Effector memory CD8-positive, alpha-beta T cell (primary cell): ENCODE data around the gene SMG9.

Experiments used
- ATAC-seq: fragments of 150-1000 bp; cut with Tn5 transposase; replicated peaks from 2 replicates; pipeline ENCODE4 v1.10.0; 2021; ENCODE audit warnings: mild to moderate bottlenecking, moderate library complexity
- DNase-seq, 3 experiments: peaks; one replicate each; pipeline ENCODE4 v3.0.0; 2021
- H3K27ac Mint-ChIP-seq, 2 donors: one replicate each; pipeline ENCODE4 v1.8.0; 2022; ENCODE audit warnings: mild to moderate bottlenecking in 2 of 2, mixed read lengths in 2 of 2, moderate library complexity in 2 of 2
- H3K27me3 Mint-ChIP-seq, 2 donors: one replicate each; pipeline ENCODE4 v1.8.0; 2022; ENCODE audit warnings: mixed read lengths in 2 of 2
- H3K36me3 Mint-ChIP-seq: one replicate; pipeline ENCODE4 v1.8.0; 2022; ENCODE audit warnings: mild to moderate bottlenecking, moderate library complexity, mixed read lengths; ENCODE audit not compliant: insufficient read depth
- H3K4me1 Mint-ChIP-seq, 2 donors: one replicate each; pipeline ENCODE4 v1.8.0; 2022; ENCODE audit warnings: low read depth in 2 of 2, mixed read lengths in 2 of 2
- H3K4me3 Mint-ChIP-seq, 2 donors: one replicate each; pipeline ENCODE4 v1.8.0; 2022; ENCODE audit warnings: mild to moderate bottlenecking in 2 of 2, mixed read lengths in 2 of 2, moderate library complexity in 2 of 2
- H3K9me3 Mint-ChIP-seq, 2 donors: one replicate each; pipeline ENCODE4 v1.8.0; 2022; ENCODE audit warnings: mixed read lengths in 2 of 2

The SMG9 gene

DNA sequence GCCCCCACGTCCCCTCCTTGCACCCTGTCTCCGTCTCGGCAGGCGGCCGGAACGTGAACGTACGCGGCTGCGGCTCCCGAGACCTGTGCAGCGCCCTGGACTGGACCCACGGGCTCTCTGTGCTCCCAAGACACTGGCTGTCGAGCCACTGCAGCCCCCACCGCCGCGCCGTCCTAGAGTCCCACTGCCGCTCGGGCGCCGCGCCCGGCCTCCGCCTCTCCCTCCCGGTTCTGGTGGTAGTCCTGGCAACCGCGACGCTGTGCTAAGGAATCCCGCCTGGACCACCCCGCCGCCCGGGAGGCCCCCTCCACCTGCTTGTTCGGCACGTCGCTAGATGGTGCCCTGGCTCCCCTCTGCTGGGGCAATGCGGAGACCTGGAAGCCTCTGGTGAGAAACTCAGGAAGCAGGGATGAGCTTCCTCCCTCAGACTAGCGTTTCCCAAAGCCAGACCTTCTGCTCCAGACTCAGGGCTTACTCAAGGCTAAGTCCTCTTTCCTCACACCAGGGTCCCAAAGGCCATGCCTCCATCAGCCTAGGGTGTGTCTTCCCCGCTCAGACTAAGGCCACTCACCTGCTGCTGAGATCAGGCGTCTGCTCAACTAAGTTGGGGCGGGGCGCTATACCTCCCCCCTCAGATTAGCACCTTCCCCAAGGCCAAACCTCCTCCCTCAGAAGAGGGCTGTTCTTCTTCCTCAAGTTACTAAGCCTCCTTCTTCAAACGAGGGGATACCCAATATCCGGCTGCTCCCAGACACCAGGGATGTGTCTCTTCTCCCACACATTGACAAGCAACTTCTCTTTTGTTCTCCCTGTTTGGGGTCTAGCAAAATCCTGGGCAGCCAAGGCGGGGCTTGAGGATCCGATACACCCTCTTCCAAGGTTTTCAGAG is 55.0 kb downstream of the SMG9 start:
- Mint-ChIP-seq H3K4me1 (peaks cover 16 to 18% of the 10 kb centered on the region in 2 donors), H3K27me3 (peaks cover 0 to 26% of the 10 kb centered on the region in 2 donors), H3K4me3 (peak overlapping the region; percentile 63 to 74), H3K9me3 (no peaks in the 10 kb centered on the region), H3K27ac (peak overlapping the region; percentile 87 to 97), H3K36me3 (peaks cover 3% of the 10 kb centered on the region)
- no peak for DNase-seq
- no peak for ATAC-seq

DNA sequence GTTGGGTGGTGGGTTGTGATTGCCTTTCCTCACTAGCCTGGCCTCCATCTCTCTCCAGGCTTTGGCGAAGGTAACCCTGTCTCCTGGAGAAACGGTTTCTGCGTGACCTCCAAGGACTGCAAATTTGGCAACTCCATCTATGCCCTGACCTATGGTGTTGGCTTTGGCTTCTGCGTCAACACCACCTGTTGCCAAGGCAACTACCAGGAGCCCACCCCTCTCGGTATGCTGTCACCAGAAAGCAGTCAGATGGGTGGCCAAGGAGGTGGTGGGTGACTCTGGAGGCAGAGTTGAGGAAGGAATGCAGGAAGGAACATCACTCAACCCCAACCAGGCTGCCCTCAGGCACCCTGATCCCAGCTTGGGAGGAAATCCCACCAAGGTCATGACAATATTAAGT is 57.5 kb downstream of the SMG9 start:
- Mint-ChIP-seq H3K4me3 (no peak overlapping the region), H3K27ac (no peak overlapping the region), H3K4me1 (peaks cover 16 to 18% of the 10 kb centered on the region in 2 donors), H3K9me3 (peaks cover 0 to 2% of the 10 kb centered on the region in 2 donors), H3K27me3 (peaks cover 0 to 39% of the 10 kb centered on the region in 2 donors), H3K36me3 (peaks cover 6% of the 10 kb centered on the region)
- no peak for ATAC-seq
- no peak for DNase-seq

DNA sequence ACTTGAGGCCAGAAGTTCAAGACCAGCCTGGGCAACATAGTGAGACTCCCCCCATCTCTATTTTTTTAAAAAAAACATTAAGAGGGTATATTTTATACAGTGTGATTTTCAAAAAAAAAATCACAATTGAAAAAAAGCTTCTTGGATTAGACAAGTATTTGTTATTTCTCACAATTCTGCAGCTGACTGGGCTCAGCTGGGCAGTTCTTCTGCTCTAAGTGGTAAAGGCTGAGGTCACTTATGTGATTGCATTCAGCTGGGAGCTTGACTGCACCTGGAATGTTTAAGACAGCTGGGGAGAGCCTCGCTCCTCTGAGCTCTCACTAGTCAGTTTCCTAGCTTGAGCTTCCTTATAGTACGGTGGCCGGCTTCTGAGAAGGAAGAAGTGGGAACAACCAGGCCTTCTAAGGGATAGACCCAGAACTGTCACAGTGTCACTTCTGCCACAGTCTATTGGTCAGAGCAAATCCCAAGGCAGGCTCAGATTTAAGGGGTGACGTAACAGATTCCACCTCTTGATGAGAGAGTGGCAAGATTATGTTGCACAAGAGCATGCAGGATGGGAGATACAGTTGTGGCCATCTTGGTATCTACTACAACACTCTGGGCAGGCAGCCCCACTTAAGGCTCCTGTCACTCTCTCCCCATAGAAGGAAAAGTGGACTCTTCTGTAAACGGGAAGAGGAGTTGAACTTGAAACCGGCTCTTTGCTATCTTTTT is 58.6 kb downstream of the SMG9 start:
- no peak overlapping the region for H3K4me3 Mint-ChIP-seq
- H3K36me3 Mint-ChIP-seq = peaks cover 4% of the 10 kb centered on the region
- no peak for DNase-seq
- peaks cover 0 to 3% of the 10 kb centered on the region in 2 donors for H3K9me3 Mint-ChIP-seq
- peaks cover 0 to 45% of the 10 kb centered on the region in 2 donors for H3K27me3 Mint-ChIP-seq
- ATAC-seq = no peak
- no peak overlapping the region for H3K27ac Mint-ChIP-seq
- peaks cover 12 to 14% of the 10 kb centered on the region in 2 donors for H3K4me1 Mint-ChIP-seq

DNA sequence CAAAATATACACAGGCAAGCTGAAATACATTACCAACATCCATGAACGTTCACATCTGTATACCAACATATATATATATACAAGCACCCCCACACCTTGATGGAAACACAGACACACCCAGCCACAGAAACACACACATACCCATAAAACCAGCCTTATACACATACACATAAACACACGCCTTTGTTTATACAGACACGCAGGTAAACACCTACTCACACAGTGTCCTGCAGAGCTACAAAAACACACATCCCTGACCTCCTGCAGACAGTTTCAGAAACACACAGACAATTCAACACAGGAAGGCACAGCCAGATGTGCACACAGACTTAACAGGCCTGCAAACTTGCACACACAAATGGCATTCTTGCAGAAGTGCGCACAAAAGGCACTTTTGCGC is 60.2 kb downstream of the SMG9 start:
- peaks cover 0 to under 1% of the 10 kb centered on the region in 2 donors for H3K4me1 Mint-ChIP-seq
- ATAC-seq = no peak
- peaks cover 0 to 4% of the 10 kb centered on the region in 2 donors for H3K9me3 Mint-ChIP-seq
- H3K36me3 Mint-ChIP-seq = peaks cover 3% of the 10 kb centered on the region
- no peak overlapping the region for H3K4me3 Mint-ChIP-seq
- no peak for DNase-seq
- H3K27me3 Mint-ChIP-seq = peaks cover 0 to 37% of the 10 kb centered on the region in 2 donors
- H3K27ac Mint-ChIP-seq = peak overlapping the region in 1 of 2 donors; percentile 5

DNA sequence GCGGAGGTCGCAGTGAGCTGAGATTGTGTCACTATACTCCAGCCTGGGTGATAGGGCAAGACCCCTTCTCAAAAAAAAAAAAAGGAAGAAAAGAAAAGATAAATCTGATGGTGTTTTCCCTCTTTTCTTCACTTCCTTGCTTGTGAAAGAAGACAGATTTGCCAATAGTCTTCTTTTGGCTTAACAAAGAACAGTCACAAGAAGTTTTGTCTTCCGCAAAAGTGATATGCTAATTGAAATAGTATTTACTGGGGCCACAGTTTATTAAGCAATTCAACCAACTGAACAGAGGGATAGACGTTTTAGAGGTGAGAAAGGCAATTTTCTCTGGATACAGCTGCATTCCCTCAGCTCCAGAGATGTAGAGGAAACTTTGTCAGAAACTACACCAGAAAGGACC is 61.9 kb downstream of the SMG9 start:
- ATAC-seq (no peak), DNase-seq (no peak)
- Mint-ChIP-seq H3K27ac (no peak overlapping the region), H3K4me1 (no peaks in the 10 kb centered on the region), H3K36me3 (peaks cover 3% of the 10 kb centered on the region), H3K9me3 (peaks cover 0 to 4% of the 10 kb centered on the region in 2 donors), H3K27me3 (peaks cover 0 to 34% of the 10 kb centered on the region in 2 donors), H3K4me3 (no peak overlapping the region)

DNA sequence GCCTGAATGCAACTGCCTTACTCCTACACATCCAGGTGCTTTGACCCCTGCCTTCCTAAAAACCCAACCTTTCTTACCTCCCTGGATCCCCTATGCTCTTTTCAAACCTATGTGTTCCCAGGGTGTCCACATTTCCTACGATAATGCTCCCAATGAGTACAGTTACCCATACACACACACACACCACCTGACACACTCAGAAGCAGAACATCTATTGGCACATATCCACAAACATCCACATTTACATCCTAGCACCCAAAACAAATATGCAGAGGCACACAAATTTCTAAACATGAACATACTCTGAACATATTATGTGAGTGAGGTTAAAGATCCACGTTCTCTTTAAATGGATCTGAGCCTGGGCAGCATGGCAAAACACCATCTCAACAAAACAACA is 62.4 kb downstream of the SMG9 start:
- DNase-seq (no peak), ATAC-seq (no peak)
- Mint-ChIP-seq H3K9me3 (peaks cover 0 to 4% of the 10 kb centered on the region in 2 donors), H3K27me3 (peaks cover 0 to 29% of the 10 kb centered on the region in 2 donors), H3K27ac (no peak overlapping the region), H3K4me1 (no peaks in the 10 kb centered on the region), H3K4me3 (no peak overlapping the region), H3K36me3 (peaks cover 3% of the 10 kb centered on the region)

DNA sequence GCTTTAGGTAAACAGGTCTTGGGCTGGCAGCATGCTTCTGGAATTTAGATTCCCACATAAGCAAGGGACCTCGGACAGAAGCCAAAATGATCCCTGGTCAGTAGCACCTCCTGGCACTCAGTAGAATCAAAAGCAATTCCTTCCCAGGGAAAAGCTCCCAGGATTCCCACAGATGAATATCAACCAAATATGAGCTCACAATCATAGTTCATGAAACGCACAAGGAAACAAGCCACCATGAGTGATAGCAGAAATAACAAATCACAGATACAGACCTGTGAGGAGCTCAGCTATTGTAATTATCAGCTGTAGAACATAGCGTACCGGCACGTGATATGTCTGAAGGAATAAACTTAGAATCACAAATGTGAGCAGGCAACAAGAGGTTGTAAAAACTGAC is 63.0 kb downstream of the SMG9 start:
- Mint-ChIP-seq H3K27me3 (peaks cover 0 to 25% of the 10 kb centered on the region in 2 donors), H3K4me3 (no peak overlapping the region), H3K9me3 (peaks cover 0 to 4% of the 10 kb centered on the region in 2 donors), H3K4me1 (no peaks in the 10 kb centered on the region), H3K27ac (no peak overlapping the region), H3K36me3 (peaks cover 3% of the 10 kb centered on the region)
- ATAC-seq = no peak
- no peak for DNase-seq

DNA sequence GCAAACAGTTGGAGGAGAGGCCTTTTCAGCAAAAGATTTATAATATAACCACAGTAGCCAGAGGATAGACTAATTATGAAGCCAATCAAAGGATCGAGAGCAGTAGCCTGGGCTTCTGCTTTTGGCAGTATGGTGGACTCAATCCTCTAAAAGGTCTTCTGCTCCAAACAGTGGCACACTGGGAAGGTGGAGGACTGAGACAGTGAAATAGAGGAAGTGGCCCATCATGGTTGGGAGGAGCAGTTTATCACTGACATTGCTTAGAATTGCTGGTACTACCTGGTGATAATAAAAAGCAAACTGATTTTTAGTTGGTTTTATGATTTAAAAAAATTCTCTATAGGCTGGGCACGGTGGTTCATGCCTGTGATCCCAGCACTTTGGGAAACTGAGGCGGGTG is 63.9 kb downstream of the SMG9 start:
- ATAC-seq (no peak), DNase-seq (no peak)
- Mint-ChIP-seq H3K4me3 (no peak overlapping the region), H3K36me3 (peaks cover 3% of the 10 kb centered on the region), H3K27me3 (peaks cover 0 to 25% of the 10 kb centered on the region in 2 donors), H3K9me3 (peaks cover 0 to 4% of the 10 kb centered on the region in 2 donors), H3K27ac (no peak overlapping the region), H3K4me1 (no peaks in the 10 kb centered on the region)

DNA sequence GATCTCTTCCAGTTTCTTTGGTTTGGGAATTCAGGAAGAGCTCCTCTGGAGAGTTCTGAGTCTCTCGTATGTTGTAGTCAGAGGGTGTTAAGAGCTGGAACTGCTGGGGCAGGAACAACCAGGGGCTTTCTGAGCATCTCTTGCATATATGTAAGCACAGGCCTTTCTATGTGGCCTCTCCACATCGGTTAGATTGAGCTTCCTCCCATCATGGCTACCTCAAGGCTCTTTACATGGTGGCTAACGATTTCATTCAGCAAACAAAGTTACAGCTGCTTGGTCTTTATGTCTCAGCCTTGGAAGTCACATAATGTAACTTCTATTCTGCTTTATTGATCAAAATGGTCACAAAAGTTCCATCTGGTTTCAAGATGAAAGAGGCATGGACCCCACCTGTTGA is 64.3 kb downstream of the SMG9 start:
- Mint-ChIP-seq H3K27ac (no peak overlapping the region), H3K9me3 (peaks cover 0 to 4% of the 10 kb centered on the region in 2 donors), H3K27me3 (peaks cover 0 to 25% of the 10 kb centered on the region in 2 donors), H3K4me1 (no peaks in the 10 kb centered on the region), H3K36me3 (peaks cover 3% of the 10 kb centered on the region), H3K4me3 (no peak overlapping the region)
- ATAC-seq (no peak), DNase-seq (no peak)

DNA sequence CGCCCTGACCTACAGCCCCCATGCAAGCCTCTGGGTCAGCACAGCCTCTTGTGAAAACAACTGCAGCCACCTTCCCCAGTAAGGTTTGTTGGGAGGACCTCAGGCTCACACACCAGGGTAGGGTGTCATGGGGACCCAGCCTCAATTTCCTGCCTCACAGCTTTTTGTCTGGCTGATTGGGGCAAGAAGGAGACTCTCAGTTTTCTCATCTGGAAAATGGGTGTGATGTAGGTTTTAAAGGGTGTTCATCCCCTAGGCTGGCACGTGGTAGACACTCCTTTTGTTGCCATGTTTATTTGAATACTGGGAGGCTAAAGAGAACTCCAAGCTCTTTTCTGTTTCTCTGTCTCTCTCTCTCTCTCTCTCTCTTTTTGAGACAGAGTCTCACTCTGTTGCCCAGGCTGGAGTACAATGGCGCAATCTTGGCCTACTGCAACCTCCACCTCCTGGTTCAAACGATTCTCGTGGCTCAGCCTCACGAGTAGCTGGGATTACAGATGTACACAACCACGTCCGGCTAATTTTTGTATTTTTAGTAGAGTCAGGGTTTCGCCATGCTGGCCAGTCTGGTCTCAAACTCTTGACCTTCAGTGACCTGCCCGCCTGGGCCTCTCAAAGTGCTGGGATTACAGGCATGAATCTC is 66.6 kb downstream of the SMG9 start:
- Mint-ChIP-seq H3K27me3 (peaks cover 0 to 14% of the 10 kb centered on the region in 2 donors), H3K4me3 (no peak overlapping the region), H3K36me3 (no peaks in the 10 kb centered on the region), H3K27ac (peak overlapping the region in 1 of 2 donors; percentile 47), H3K4me1 (no peaks in the 10 kb centered on the region), H3K9me3 (peaks cover 0 to 4% of the 10 kb centered on the region in 2 donors)
- ATAC-seq (no peak), DNase-seq (no peak)

DNA sequence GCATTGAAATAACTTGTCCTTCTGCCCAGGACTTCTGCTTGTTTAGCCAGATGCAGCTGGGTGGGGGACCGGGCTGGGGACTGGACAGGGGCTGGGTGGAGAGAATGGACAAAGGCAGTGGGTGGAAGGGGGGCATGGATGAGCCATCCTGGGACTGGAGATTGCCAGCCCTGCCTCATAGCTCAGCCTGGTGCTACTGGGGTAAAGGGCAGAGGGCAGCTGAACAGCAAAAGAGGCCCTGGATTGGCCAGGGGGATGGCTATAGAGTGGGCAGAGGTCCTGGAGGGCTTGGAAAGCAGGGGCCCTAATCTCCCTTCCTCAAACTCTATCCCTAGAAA is 67.1 kb downstream of the SMG9 start:
- peaks cover 0 to 9% of the 10 kb centered on the region in 2 donors for H3K27me3 Mint-ChIP-seq
- no peak overlapping the region for H3K4me3 Mint-ChIP-seq
- no peak for ATAC-seq
- DNase-seq = no peak
- peaks cover 0 to 4% of the 10 kb centered on the region in 2 donors for H3K9me3 Mint-ChIP-seq
- H3K27ac Mint-ChIP-seq = no peak overlapping the region
- H3K4me1 Mint-ChIP-seq = no peaks in the 10 kb centered on the region
- no peaks in the 10 kb centered on the region for H3K36me3 Mint-ChIP-seq

DNA sequence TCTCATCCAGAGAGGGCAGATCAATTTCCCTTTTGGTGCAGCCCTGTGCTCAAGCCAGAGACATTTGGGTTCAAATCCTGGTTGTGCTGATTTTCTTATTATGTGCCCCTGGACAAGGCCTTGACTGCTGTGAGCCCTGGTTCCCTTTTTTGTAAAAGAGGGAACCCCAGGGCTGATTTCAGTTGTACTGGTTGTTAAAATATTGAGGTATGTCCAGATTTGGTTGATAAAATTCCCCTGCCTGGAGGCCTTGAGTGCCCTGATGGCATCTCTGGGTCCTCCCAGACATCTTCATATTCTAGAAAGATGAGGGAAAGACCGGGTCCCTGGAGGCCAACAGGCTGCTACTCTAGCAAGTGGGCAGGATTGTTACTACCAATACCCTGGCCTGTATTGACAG is 70.4 kb downstream of the SMG9 start:
- ATAC-seq (no peak), DNase-seq (no peak)
- H3K9me3 Mint-ChIP-seq = no peaks in the 10 kb centered on the region
- no peaks in the 10 kb centered on the region for H3K27me3 Mint-ChIP-seq
- H3K4me3 Mint-ChIP-seq = no peak overlapping the region
- H3K36me3 Mint-ChIP-seq = no peaks in the 10 kb centered on the region
- H3K4me1 Mint-ChIP-seq = no peaks in the 10 kb centered on the region
- H3K27ac Mint-ChIP-seq = no peak overlapping the region

DNA sequence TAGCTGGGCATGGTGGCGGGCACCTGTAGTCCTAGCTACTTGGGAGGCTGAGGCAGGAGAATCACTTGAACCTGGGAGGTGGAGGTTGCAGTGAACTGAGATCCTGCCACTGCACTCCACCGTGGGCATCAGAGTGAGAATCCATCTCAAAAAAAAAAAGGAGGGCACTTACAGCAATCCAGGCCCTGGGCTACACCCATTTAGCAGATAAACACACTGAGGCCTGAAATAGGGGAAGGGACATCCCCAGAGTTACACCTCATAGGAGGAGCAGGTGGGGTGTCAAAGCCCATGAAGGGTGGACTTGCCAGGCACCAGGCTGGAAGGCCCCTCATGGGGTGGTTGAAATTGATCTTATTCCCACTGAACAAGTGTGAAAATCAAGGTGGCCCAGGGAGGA is 70.9 kb downstream of the SMG9 start:
- H3K4me3 Mint-ChIP-seq = no peak overlapping the region
- ATAC-seq (no peak), DNase-seq (no peak)
- no peaks in the 10 kb centered on the region for H3K27me3 Mint-ChIP-seq
- H3K36me3 Mint-ChIP-seq = no peaks in the 10 kb centered on the region
- H3K27ac Mint-ChIP-seq = peak overlapping the region in 1 of 2 donors; percentile 26
- H3K9me3 Mint-ChIP-seq = no peaks in the 10 kb centered on the region
- H3K4me1 Mint-ChIP-seq = no peaks in the 10 kb centered on the region
